ENCODE measurements around the gene THRA. TPM values are rescaled to one million over a fixed set of nuclear protein-coding genes. Genes with fewer than 3 reads are reported as not detected.
A peak's percentile ranks its signal among the peaks of the same experiment; 100 is the strongest.

Gene THRA
- polyA plus RNA-seq, 1 donor (not counting 4 experiments of a cell fraction or from before 2014, with no cell fraction given): 4.5 TPM

DNA sequence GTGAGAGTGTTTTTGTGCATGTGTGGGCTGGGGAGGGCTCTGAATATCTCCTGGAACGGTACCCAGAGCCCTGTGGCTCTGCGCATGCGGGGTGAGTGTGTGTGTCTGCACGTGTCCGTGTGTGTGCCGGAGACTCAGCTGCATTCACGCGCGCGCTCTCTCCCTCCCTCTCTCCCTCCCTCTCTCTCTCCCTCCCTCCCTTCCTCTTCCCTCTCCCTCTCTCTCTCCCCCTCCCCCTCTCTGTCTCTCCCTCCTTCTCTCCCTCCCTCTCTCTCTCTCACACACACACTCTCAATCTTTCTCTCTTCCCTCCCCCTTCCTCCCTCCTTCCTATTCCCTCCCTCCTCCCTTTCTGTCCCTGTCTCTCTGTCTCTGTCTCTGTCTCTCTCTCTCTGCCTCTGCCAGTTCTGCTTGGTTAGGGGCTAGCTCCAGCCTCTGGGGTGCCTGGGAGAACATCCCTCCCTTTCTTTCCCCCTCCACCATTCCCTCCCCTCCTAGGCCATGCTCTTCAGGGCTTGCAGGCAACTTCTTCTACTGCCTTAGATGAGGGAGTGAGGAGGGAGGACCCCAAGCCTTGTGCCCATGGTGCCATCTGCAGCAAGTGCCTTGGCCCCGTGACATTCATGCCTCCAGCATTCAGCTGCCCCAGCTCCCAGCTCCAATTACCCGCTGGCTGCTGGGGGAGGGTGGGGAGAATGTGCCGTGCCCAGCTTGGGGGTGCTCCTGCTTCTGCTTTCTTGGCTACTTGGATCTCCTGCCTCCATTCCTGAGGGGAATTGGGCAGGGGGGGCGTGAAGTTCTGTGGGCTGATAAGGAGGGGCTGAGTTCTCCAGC, 6.4 kb downstream of the THRA start:
- no peaks in the 10 kb centered on the region for H3K27me3 ChIP-seq (ENCODE audit: control insufficient read depth, extremely low read depth, insufficient read depth, low read length)
- H3K9ac ChIP-seq (ENCODE audit: control insufficient read depth, extremely low read depth, insufficient read depth, low read length): peak overlapping the region; percentile 72
- peak; percentile 75 for DNase-seq (ENCODE audit: low read depth, low spot score)
- dilution Hi-C loops (cut with MboI; ENCODE audit: extremely low pct_ligation_motif_present, low sequenced_read_pairs): no loop called here
- H3K36me3 ChIP-seq (ENCODE audit: control insufficient read depth in 2 of 2, extremely low read depth in 1 of 2, insufficient read depth in 2 of 2, low read length in 2 of 2): no peaks in the 10 kb centered on the region
- TF ChIP-seq, protein P1, sequence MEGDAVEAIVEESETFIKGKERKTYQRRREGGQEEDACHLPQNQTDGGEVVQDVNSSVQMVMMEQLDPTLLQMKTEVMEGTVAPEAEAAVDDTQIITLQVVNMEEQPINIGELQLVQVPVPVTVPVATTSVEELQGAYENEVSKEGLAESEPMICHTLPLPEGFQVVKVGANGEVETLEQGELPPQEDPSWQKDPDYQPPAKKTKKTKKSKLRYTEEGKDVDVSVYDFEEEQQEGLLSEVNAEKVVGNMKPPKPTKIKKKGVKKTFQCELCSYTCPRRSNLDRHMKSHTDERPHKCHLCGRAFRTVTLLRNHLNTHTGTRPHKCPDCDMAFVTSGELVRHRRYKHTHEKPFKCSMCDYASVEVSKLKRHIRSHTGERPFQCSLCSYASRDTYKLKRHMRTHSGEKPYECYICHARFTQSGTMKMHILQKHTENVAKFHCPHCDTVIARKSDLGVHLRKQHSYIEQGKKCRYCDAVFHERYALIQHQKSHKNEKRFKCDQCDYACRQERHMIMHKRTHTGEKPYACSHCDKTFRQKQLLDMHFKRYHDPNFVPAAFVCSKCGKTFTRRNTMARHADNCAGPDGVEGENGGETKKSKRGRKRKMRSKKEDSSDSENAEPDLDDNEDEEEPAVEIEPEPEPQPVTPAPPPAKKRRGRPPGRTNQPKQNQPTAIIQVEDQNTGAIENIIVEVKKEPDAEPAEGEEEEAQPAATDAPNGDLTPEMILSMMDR (optimal IDR thresholded peaks at IDR 0.05 in 1 of 3, IDR thresholded peaks at IDR 0.05 in 1 of 3, conservative IDR thresholded peaks at IDR 0.05 in 1 of 3; ENCODE audit: extremely low read depth in 1 of 3, insufficient read depth in 2 of 3, low read length in 3 of 3): no peak
- H3K79me2 ChIP-seq (ENCODE audit: control insufficient read depth, insufficient read depth, low read length): no peaks in the 10 kb centered on the region
- peaks cover 60% of the 10 kb centered on the region for H3K4me1 ChIP-seq (ENCODE audit: control insufficient read depth, extremely low read depth, insufficient read depth, low read length)
- no peaks in the 10 kb centered on the region for H3K9me3 ChIP-seq (ENCODE audit: control insufficient read depth, low read depth, low read length)
- H3K9me1 ChIP-seq (ENCODE audit: control insufficient read depth, extremely low read depth, insufficient read depth, low read length): no peaks in the 10 kb centered on the region
- H3K27ac ChIP-seq (ENCODE audit: control insufficient read depth, insufficient read depth, low read length): peak overlapping the region; percentile 73
- peak overlapping the region; percentile 89 for H3K4me2 ChIP-seq (ENCODE audit: control insufficient read depth, extremely low read depth, insufficient read depth, low read depth, low read length)
- H3K4me3 ChIP-seq (ENCODE audit: control insufficient read depth in 2 of 3, extremely low read depth in 1 of 3, insufficient read depth in 2 of 3, low read depth in 1 of 3, low read length in 3 of 3): peak overlapping the region in 2 of 3 experiments; percentile 43 to 50
- no peaks in the 10 kb centered on the region for H4K20me1 ChIP-seq (ENCODE audit: control insufficient read depth, extremely low read depth, insufficient read depth, low read length)
- peak overlapping the region; percentile 83 for H2AFZ ChIP-seq (ENCODE audit: control insufficient read depth, low read length)
- FAIRE-seq: peak; percentile 88

DNA sequence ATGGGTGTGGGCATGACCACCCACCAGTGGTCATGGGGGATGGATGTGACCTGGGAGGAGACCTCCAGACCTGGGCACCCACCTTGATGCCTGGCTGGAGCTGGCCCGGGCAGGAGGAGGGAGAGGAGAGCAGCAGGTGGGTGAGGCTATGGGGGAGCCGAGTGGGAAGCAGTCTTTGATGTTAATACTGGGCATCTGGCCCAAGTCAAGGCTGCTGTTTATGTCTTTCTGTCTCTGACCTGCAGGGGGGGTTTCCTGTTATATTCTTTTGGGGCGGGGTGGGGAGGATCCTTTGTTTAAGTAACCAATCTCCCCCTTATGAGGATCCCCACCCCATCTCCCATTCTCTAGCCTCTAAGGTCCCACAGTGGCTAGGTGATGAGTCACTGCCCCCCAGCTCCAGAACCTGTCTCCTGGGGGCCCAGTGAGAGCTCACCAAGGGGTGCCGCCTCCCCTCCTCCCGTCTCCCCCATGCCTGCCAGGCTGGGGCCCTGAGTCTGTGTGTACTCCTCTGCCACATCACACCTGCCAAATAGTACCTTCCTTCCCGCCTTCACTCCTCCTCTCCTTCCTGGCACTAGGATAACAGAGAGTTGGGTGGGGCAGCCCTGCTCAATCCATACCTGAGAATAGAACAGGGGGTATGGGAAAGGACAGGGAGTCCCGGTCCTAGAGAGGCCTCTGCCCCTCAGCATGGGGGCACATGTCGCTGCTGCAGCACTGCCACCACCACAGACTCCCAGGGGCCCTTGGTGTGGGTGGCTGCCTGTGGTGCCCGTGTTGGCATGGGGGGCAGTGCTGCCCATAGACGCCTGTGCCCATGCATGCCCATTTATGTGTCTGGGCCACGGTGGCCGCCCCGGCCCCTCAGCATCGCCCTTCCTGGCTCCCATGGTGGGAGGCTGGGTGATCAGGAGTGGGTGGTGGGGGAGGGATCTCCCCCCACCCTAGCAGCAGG, 7.3 kb downstream of the THRA start:
- Histone ChIP-seq H3K9me3 (ENCODE audit: control insufficient read depth, low read depth, low read length) (no peaks in the 10 kb centered on the region), H3K4me1 (ENCODE audit: control insufficient read depth, extremely low read depth, insufficient read depth, low read length) (peaks cover 54% of the 10 kb centered on the region), H4K20me1 (ENCODE audit: control insufficient read depth, extremely low read depth, insufficient read depth, low read length) (no peaks in the 10 kb centered on the region), H3K79me2 (ENCODE audit: control insufficient read depth, insufficient read depth, low read length) (no peaks in the 10 kb centered on the region), H3K27me3 (ENCODE audit: control insufficient read depth, extremely low read depth, insufficient read depth, low read length) (no peaks in the 10 kb centered on the region), H3K9me1 (ENCODE audit: control insufficient read depth, extremely low read depth, insufficient read depth, low read length) (no peaks in the 10 kb centered on the region), H3K36me3 (ENCODE audit: control insufficient read depth in 2 of 2, extremely low read depth in 1 of 2, insufficient read depth in 2 of 2, low read length in 2 of 2) (no peaks in the 10 kb centered on the region), H3K4me3 (ENCODE audit: control insufficient read depth in 2 of 3, extremely low read depth in 1 of 3, insufficient read depth in 2 of 3, low read depth in 1 of 3, low read length in 3 of 3) (no peak overlapping the region), H2AFZ (ENCODE audit: control insufficient read depth, low read length) (no peak overlapping the region), H3K27ac (ENCODE audit: control insufficient read depth, insufficient read depth, low read length) (peak overlapping the region; percentile 73), H3K9ac (ENCODE audit: control insufficient read depth, extremely low read depth, insufficient read depth, low read length) (peak overlapping the region; percentile 72), H3K4me2 (ENCODE audit: control insufficient read depth, extremely low read depth, insufficient read depth, low read depth, low read length) (peak overlapping the region; percentile 89)
- FAIRE-seq: peak; percentile 70
- TF ChIP-seq, protein P1 (optimal IDR thresholded peaks at IDR 0.05 in 1 of 3, IDR thresholded peaks at IDR 0.05 in 1 of 3, conservative IDR thresholded peaks at IDR 0.05 in 1 of 3; ENCODE audit: extremely low read depth in 1 of 3, insufficient read depth in 2 of 3, low read length in 3 of 3): peak; percentile 27 to 36 (median 32)
- TF ChIP-seq EZH2 (IDR thresholded peaks at IDR 0.05; ENCODE audit: low read length): no peak
- dilution Hi-C loops (cut with MboI; ENCODE audit: extremely low pct_ligation_motif_present, low sequenced_read_pairs): no loop called here
- no peak for DNase-seq (ENCODE audit: low read depth, low spot score)
